ENCODE results near the gene VSIG10.

Gene VSIG10

GRCh38 chr12:118044075-118044474, 59.7 kb downstream of the VSIG10 start:
- H3K9me3 ChIP-seq (replicated peaks; ENCODE audit: insufficient read depth, low read length) = no peaks in the 10 kb centered on the region
- no peak overlapping the region for H3K4me3 ChIP-seq (ENCODE audit: low read length)
- no peaks in the 10 kb centered on the region for H3F3A ChIP-seq (ENCODE audit: insufficient read depth, low read length)
- H3K4me1 ChIP-seq (ENCODE audit: low read length) = no peaks in the 10 kb centered on the region
- H3K4me2 ChIP-seq (ENCODE audit: low read depth, low read length) = no peak overlapping the region
- H3K36me3 ChIP-seq (replicated peaks; ENCODE audit: insufficient read depth, low read length) = no peaks in the 10 kb centered on the region
- TF ChIP-seq CTCF (IDR thresholded peaks at IDR 0.05; ENCODE audit: low read length) (no peak), EZH2 (optimal IDR thresholded peaks at IDR 0.05; ENCODE audit: low read depth, low read length) (no peak), EZH2phosphoT487 (IDR thresholded peaks at IDR 0.05; ENCODE audit: low read length) (no peak)
- H2AFZ ChIP-seq (ENCODE audit: low read length) = no peak overlapping the region
- no peak overlapping the region for H3K9ac ChIP-seq (ENCODE audit: low read length)
- no peaks in the 10 kb centered on the region for H4K20me1 ChIP-seq (ENCODE audit: insufficient read depth, low read length)
- H3K9me2 ChIP-seq (replicated peaks; ENCODE audit: insufficient read depth, low read length) = no peaks in the 10 kb centered on the region
- H3K27ac ChIP-seq (ENCODE audit: low read length) = no peak overlapping the region
- H3K27me3 ChIP-seq (replicated peaks; ENCODE audit: insufficient read depth, low read length) = no peaks in the 10 kb centered on the region
- no peak for DNase-seq
- H3K79me2 ChIP-seq (ENCODE audit: low read length) = no peaks in the 10 kb centered on the region

GRCh38 chr12:118042091-118042490, 61.7 kb downstream of the VSIG10 start:
- Histone ChIP-seq H3K4me3 (ENCODE audit: low read length) (no peak overlapping the region), H3K79me2 (ENCODE audit: low read length) (no peaks in the 10 kb centered on the region), H3F3A (ENCODE audit: insufficient read depth, low read length) (no peaks in the 10 kb centered on the region), H4K20me1 (ENCODE audit: insufficient read depth, low read length) (no peaks in the 10 kb centered on the region), H3K9ac (ENCODE audit: low read length) (no peak overlapping the region), H2AFZ (ENCODE audit: low read length) (no peak overlapping the region), H3K9me3 (replicated peaks; ENCODE audit: insufficient read depth, low read length) (no peaks in the 10 kb centered on the region), H3K4me1 (ENCODE audit: low read length) (no peaks in the 10 kb centered on the region), H3K27ac (ENCODE audit: low read length) (no peak overlapping the region), H3K36me3 (replicated peaks; ENCODE audit: insufficient read depth, low read length) (no peaks in the 10 kb centered on the region), H3K4me2 (ENCODE audit: low read depth, low read length) (no peak overlapping the region), H3K9me2 (replicated peaks; ENCODE audit: insufficient read depth, low read length) (no peaks in the 10 kb centered on the region), H3K27me3 (replicated peaks; ENCODE audit: insufficient read depth, low read length) (no peaks in the 10 kb centered on the region)
- DNase-seq = no peak
- no peak for TF ChIP-seq EZH2 (optimal IDR thresholded peaks at IDR 0.05; ENCODE audit: low read depth, low read length)
- TF ChIP-seq CTCF (IDR thresholded peaks at IDR 0.05; ENCODE audit: low read length) = no peak
- no peak for TF ChIP-seq EZH2phosphoT487 (IDR thresholded peaks at IDR 0.05; ENCODE audit: low read length)

GRCh38 chr12:118038137-118038536, 65.7 kb downstream of the VSIG10 start:
- Histone ChIP-seq H3K4me3 (ENCODE audit: low read length) (no peak overlapping the region), H3K9ac (ENCODE audit: low read length) (no peak overlapping the region), H3K4me1 (ENCODE audit: low read length) (peaks cover 17% of the 10 kb centered on the region; the same call in 1 of the 2 replicates), H3K79me2 (ENCODE audit: low read length) (no peaks in the 10 kb centered on the region), H3K9me2 (replicated peaks; ENCODE audit: insufficient read depth, low read length) (no peaks in the 10 kb centered on the region), H3K36me3 (replicated peaks; ENCODE audit: insufficient read depth, low read length) (no peaks in the 10 kb centered on the region), H3K4me2 (ENCODE audit: low read depth, low read length) (no peak overlapping the region), H3F3A (ENCODE audit: insufficient read depth, low read length) (peaks cover 3% of the 10 kb centered on the region; the same call in 1 of the 2 replicates), H3K27me3 (replicated peaks; ENCODE audit: insufficient read depth, low read length) (no peaks in the 10 kb centered on the region), H3K9me3 (replicated peaks; ENCODE audit: insufficient read depth, low read length) (no peaks in the 10 kb centered on the region), H2AFZ (ENCODE audit: low read length) (no peak overlapping the region), H3K27ac (ENCODE audit: low read length) (no peak overlapping the region), H4K20me1 (ENCODE audit: insufficient read depth, low read length) (no peaks in the 10 kb centered on the region)
- DNase-seq = no peak
- TF ChIP-seq EZH2 (optimal IDR thresholded peaks at IDR 0.05; ENCODE audit: low read depth, low read length) (no peak), EZH2phosphoT487 (IDR thresholded peaks at IDR 0.05; ENCODE audit: low read length) (no peak), CTCF (IDR thresholded peaks at IDR 0.05; ENCODE audit: low read length) (no peak)
